BLaER1 treated with 17β-estradiol and CSF1 and Interleukin-3, amounts not matched to agents 10 nM and 100 nM (cell line): ENCODE data around the gene CLDN19.
A peak's percentile ranks its signal among the peaks of the same experiment; 100 is the strongest.

Experiments
- H3K27ac ChIP-seq, 11 experiments: shearing (Covaris generic); formaldehyde crosslinking; 2 replicates each; pipeline ENCODE4 v1.8.1; 2022
- H3K27me3 ChIP-seq, 11 experiments: shearing (Covaris generic); formaldehyde crosslinking; 2 replicates each; pipeline ENCODE4 v1.8.1; 2022
- H3K36me3 ChIP-seq, 11 experiments: shearing (Covaris generic); formaldehyde crosslinking; 2 replicates each; pipeline ENCODE4 v1.8.1; 2022
- H3K4me1 ChIP-seq, 10 experiments: shearing (Covaris generic); formaldehyde crosslinking; 2 replicates each; pipeline ENCODE4 v1.8.1; 2022
- H3K4me2 ChIP-seq, 11 experiments: shearing (Covaris generic); formaldehyde crosslinking; 2 replicates each; pipeline ENCODE4 v1.8.1; 2022
- H3K4me3 ChIP-seq, 10 experiments: shearing (Covaris generic); formaldehyde crosslinking; 2 replicates each; pipeline ENCODE4 v1.8.1; 2022
- H3K9ac ChIP-seq, 11 experiments: shearing (Covaris generic); formaldehyde crosslinking; 2 replicates each; pipeline ENCODE4 v1.8.1; 2022
- H3K9me3 ChIP-seq, 11 experiments: shearing (Covaris generic); formaldehyde crosslinking; replicated peaks in 1 of 11; 2 replicates each; pipeline ENCODE4 v1.8.1; 2022
- H4K20me1 ChIP-seq, 11 experiments: shearing (Covaris generic); formaldehyde crosslinking; 2 replicates each; pipeline ENCODE4 v1.8.1; 2022
- Cebpa-rat ChIP-seq, 11 experiments: shearing (Covaris generic); IDR thresholded peaks; 2 replicates each; pipeline ENCODE4 v1.8.1; 2022

CLDN19 gene

DNA sequence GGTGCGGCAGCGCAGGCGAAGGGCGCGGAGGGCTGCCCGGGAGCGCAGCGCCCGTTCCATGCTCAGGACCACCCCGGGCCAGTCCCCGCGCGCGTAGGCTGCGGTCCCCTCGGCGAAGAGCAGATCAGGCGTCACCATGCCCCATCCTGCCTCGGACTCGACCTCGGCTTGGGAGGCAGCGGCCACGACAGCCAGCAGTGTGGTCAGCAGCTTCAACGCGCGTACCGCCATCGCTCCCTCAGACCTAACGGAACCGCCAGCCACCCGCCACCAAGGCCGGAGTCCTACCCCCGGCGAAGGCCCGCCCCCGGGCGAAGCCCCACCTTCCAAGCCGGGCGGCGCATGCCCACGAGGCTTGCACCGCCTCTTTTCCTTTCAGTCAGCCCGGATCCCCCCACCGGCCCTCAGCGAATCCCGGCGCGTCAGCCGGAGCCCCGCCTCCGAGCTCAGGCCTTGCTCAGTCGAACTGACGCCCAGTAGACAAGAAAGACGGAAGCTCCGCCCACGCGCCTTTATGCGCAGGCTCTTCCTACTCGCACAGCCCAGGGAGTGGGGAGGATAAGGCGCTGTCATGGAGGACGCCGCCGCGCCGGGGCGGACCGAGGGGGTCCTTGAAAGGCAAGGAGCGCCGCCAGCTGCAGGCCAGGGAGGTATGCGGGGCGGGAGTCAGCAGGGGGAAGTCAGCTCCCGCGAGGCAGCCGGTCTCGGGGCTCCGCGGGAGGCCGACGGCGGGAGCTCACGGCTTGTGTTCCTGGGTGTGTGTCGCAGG is 26.9 kb upstream of the CLDN19 start, which contains the start of the genes C1orf50 and P3H1:
C1orf50 (plus strand) TSS at position 509 of the 769 bp plus-strand sequence; CDS start at position 572, 63 bp downstream.
P3H1 (minus strand) TSS at position 288 of the 769 bp plus-strand sequence; CDS start at position 231, 57 bp downstream.
- Histone ChIP-seq H4K20me1 (peaks cover 7 to 56% (median 31%) of the 10 kb centered on the region in 11 experiments; a peak in 19 of 22 replicates), H3K36me3 (peaks cover 7 to 49% (median 31%) of the 10 kb centered on the region in 11 experiments; a peak in 20 of 22 replicates), H3K27me3 (no peaks in the 10 kb centered on the region), H3K4me1 (peaks cover 47 to 54% (median 52%) of the 10 kb centered on the region in 10 experiments), H3K4me2 (peak within 1 kb of the TSS; percentile 89 to 95 (median 93)), H3K27ac (peak within 1 kb of the TSS; percentile 81 to 91 (median 87)), H3K9ac (peak within 1 kb of the TSS; percentile 90 to 96 (median 93)), H3K4me3 (peak within 1 kb of the TSS; percentile 87 to 99 (median 96)), H3K9me3 (no peaks in the 10 kb centered on the region)
- TF ChIP-seq Cebpa-rat (IDR thresholded peaks at IDR 0.05) = no peak

DNA sequence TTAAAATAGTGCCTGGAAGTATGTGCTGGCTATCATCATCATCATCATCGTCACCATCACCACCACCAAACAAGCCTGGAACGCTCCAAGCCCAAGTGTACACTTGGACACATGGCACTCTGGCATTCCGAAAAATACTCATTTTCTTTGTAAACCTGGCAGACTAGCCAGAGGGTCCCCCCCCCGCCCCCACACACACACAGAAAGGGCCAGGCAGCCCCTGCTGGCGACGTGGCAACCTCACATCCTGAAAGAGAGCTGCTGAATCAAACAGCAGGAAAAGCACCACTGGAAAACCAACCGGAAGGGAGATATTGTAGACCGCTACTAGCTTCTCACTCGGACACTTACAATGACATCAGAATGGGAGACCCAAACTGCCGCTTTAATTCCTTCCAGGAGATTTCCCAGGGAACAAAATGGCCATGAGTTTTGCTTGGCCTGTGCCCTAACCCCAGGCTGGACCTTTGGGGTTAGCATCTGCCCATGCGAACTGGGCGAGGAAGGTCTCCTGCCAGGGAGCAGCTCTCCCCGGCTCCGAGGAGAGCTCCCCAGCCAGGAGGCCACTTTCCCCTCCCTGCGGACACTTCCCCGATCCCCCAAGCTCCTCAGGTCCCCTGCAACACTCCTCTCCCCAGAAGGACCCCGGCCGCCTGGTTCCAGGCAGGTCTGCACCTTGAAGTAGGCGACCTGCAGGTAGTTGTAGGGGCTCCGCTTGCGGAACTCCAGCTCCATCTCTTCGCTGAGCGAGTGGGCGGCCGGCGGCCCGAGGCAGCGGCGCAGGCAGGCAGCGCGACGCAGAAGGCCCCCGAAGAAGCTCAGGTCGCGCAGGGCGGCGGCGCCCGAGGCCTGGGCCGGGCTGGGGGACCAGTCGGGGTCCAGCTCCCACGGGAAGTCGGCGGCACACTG is 26.1 kb upstream of the CLDN19 start:
- H3K27ac ChIP-seq = peak overlapping the region; percentile 72 to 91 (median 85)

DNA sequence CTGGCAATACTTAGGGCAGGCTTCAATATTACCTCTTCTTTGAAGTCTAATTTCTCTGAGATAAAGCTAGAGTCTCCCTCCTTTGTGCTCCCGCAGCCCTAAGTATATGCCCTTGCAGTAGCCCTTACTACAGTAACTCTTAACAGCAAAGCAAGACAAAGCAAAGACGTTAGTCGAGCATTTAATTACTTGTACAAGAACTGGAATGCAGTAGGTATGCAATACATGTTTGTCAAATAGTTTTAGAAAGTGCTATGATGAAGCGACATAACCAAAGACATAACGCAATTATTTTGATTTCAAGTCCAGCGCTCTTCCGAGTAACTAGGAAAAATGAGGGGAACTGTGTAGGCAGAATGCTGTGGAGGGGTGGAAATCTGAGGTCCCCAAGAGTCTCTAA is 25.2 kb upstream of the CLDN19 start:
- H3K9me3 ChIP-seq = no peaks in the 10 kb centered on the region
- no peaks in the 10 kb centered on the region for H3K27me3 ChIP-seq
- peaks cover 17 to 51% (median 40%) of the 10 kb centered on the region in 11 experiments; a peak in 21 of 22 replicates for H3K36me3 ChIP-seq
- peaks cover 47 to 57% (median 51%) of the 10 kb centered on the region in 10 experiments for H3K4me1 ChIP-seq
- peak overlapping the region in 6 of 11 experiments; percentile 81 to 91 (median 86); a peak in 6 of 22 replicates for H3K27ac ChIP-seq
- peak overlapping the region; percentile 85 to 95 (median 93) for H3K4me2 ChIP-seq
- H3K4me3 ChIP-seq = peak overlapping the region; percentile 87 to 99 (median 96)
- no peak for TF ChIP-seq Cebpa-rat (IDR thresholded peaks at IDR 0.05)
- H4K20me1 ChIP-seq = peaks cover 7 to 46% (median 31%) of the 10 kb centered on the region in 11 experiments; a peak in 19 of 22 replicates
- H3K9ac ChIP-seq = peak overlapping the region; percentile 90 to 96 (median 93)

More for the DNA sequence above, 26.1 kb upstream of the CLDN19 start:
- H3K4me1 ChIP-seq = peaks cover 47 to 54% (median 52%) of the 10 kb centered on the region in 10 experiments
- H3K9ac ChIP-seq = peak overlapping the region; percentile 90 to 96 (median 93)
- peaks cover 7 to 51% (median 31%) of the 10 kb centered on the region in 11 experiments; a peak in 19 of 22 replicates for H4K20me1 ChIP-seq
- H3K36me3 ChIP-seq = peaks cover 14 to 51% (median 37%) of the 10 kb centered on the region in 11 experiments; a peak in 21 of 22 replicates
- H3K9me3 ChIP-seq = no peaks in the 10 kb centered on the region
- peak overlapping the region; percentile 87 to 99 (median 96) for H3K4me3 ChIP-seq
- TF ChIP-seq Cebpa-rat (IDR thresholded peaks at IDR 0.05) = no peak
- H3K27me3 ChIP-seq = no peaks in the 10 kb centered on the region
- H3K4me2 ChIP-seq = peak overlapping the region; percentile 85 to 95 (median 93)

GRCh38 chr1:42762269-42762668 is 22.2 kb upstream of the CLDN19 start:
- Histone ChIP-seq H3K4me2 (peak overlapping the region in 10 of 11 experiments; percentile 13 to 67 (median 44); a peak in 16 of 22 replicates), H3K4me3 (no peak overlapping the region), H3K27ac (peak overlapping the region in 2 of 11 experiments; percentile 19 to 26; a peak in 2 of 22 replicates), H3K9ac (peak overlapping the region in 3 of 11 experiments; percentile 1 to 17 (median 12); a peak in 2 of 22 replicates), H3K36me3 (peaks cover 42 to 64% (median 54%) of the 10 kb centered on the region in 11 experiments), H3K27me3 (no peaks in the 10 kb centered on the region), H4K20me1 (peaks cover 7 to 53% (median 34%) of the 10 kb centered on the region in 11 experiments; a peak in 19 of 22 replicates), H3K4me1 (peaks cover 42 to 59% (median 45%) of the 10 kb centered on the region in 10 experiments), H3K9me3 (no peaks in the 10 kb centered on the region)
- TF ChIP-seq Cebpa-rat (IDR thresholded peaks at IDR 0.05) = no peak

DNA sequence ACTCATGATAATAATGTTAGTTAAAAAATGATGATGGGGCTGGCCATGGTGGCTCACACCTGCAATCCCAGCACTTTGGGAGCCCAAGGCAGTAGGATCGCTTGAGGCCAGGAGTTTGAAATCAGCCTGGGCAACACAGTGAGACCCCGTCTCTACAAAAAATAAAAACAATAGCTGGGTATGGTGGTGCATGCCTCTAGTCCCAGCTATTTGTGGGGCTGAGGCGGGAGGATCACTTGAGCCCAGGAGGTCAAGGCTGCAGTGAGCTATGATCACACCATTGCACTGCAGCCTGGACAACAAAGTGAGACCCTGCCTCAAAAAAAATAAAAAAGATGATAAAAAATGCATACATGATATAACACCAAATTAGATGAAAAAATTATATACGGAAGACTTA is 21.5 kb upstream of the CLDN19 start:
- H3K4me2 ChIP-seq = no peak overlapping the region
- no peak overlapping the region for H3K27ac ChIP-seq
- no peaks in the 10 kb centered on the region for H3K9me3 ChIP-seq
- no peak overlapping the region for H3K4me3 ChIP-seq
- no peak overlapping the region for H3K9ac ChIP-seq
- peaks cover 7 to 59% (median 33%) of the 10 kb centered on the region in 11 experiments; a peak in 19 of 22 replicates for H4K20me1 ChIP-seq
- TF ChIP-seq Cebpa-rat (IDR thresholded peaks at IDR 0.05) = no peak
- H3K36me3 ChIP-seq = peaks cover 46 to 71% (median 61%) of the 10 kb centered on the region in 11 experiments
- H3K27me3 ChIP-seq = no peaks in the 10 kb centered on the region
- H3K4me1 ChIP-seq = peaks cover 42 to 59% (median 45%) of the 10 kb centered on the region in 10 experiments

GRCh38 chr1:42759114-42759513 is 19.1 kb upstream of the CLDN19 start:
- TF ChIP-seq Cebpa-rat (IDR thresholded peaks at IDR 0.05) = no peak
- Histone ChIP-seq H3K27me3 (no peaks in the 10 kb centered on the region), H3K4me1 (peaks cover 25 to 46% (median 29%) of the 10 kb centered on the region in 10 experiments), H3K9me3 (no peaks in the 10 kb centered on the region), H3K27ac (peak overlapping the region in 4 of 11 experiments; percentile 2 to 20 (median 5); a peak in 3 of 22 replicates), H3K9ac (peak overlapping the region in 3 of 11 experiments; percentile 0 to 56 (median 42); a peak in 2 of 22 replicates), H3K36me3 (peaks cover 71 to 96% (median 85%) of the 10 kb centered on the region in 11 experiments), H3K4me3 (no peak overlapping the region), H4K20me1 (peaks cover 0 to 44% (median 10%) of the 10 kb centered on the region in 11 experiments; a peak in 11 of 22 replicates), H3K4me2 (peak overlapping the region in 8 of 11 experiments; percentile 8 to 81 (median 46); a peak in 13 of 22 replicates)

- no peak overlapping the region for H3K4me3 ChIP-seq
- H3K27me3 ChIP-seq = no peaks in the 10 kb centered on the region
- no peak for TF ChIP-seq Cebpa-rat (IDR thresholded peaks at IDR 0.05)
- peak overlapping the region in 1 of 11 experiments; percentile 2; a peak in 1 of 22 replicates for H3K27ac ChIP-seq
- H3K9ac ChIP-seq = 0 out of 22 replicates have a peak overlapping the region, but pooled peaks of 1 of the 11 experiments have one; percentile 56
- no peaks in the 10 kb centered on the region; a peak in 1 of 22 replicates for H3K9me3 ChIP-seq
- H3K4me1 ChIP-seq = peaks cover 23 to 41% (median 25%) of the 10 kb centered on the region in 10 experiments
- H3K4me2 ChIP-seq = peak overlapping the region in 6 of 11 experiments; percentile 20 to 81 (median 46); a peak in 10 of 22 replicates
- H3K36me3 ChIP-seq = peaks cover 75 to 100% (median 90%) of the 10 kb centered on the region in 11 experiments
- peaks cover 0 to 39% (median 5%) of the 10 kb centered on the region in 11 experiments; a peak in 10 of 22 replicates for H4K20me1 ChIP-seq
Observed at GRCh38 chr1:42758641-42759040, 18.6 kb upstream of the CLDN19 start.

GRCh38 chr1:42757892-42758275 is 17.8 kb upstream of the CLDN19 start:
- Histone ChIP-seq H3K4me3 (no peak overlapping the region), H3K9ac (no peak overlapping the region; a peak in 1 of 22 replicates), H3K4me2 (no peak overlapping the region), H3K27me3 (no peaks in the 10 kb centered on the region), H3K9me3 (peaks cover 0 to 6% (median 0%) of the 10 kb centered on the region in 11 experiments; a peak in 4 of 22 replicates), H3K36me3 (peaks cover 81 to 100% (median 98%) of the 10 kb centered on the region in 11 experiments), H3K4me1 (peaks cover 17 to 33% (median 22%) of the 10 kb centered on the region in 10 experiments), H4K20me1 (peaks cover 0 to 33% (median 5%) of the 10 kb centered on the region in 11 experiments; a peak in 8 of 22 replicates), H3K27ac (no peak overlapping the region)
- no peak for TF ChIP-seq Cebpa-rat (IDR thresholded peaks at IDR 0.05)
